Epithelial cell of proximal tubule (primary cell): ENCODE results near the gene DDX17. TPM values are rescaled to one million over a fixed set of nuclear protein-coding genes. Genes with fewer than 3 reads are reported as not detected.

Source experiments
- DNase-seq: peaks from one replicate; pipeline ENCODE4 v3.0.0-alpha.2; 2011; ENCODE audit warnings: low read depth
- H3K4me3 ChIP-seq: 2 replicates; pipeline ENCODE4 v1.5.1; 2011; ENCODE audit warnings: low read depth, mild to moderate bottlenecking, low read length
- total RNA-seq: library from RNA; depleted of rRNA; stranded (reverse); fragments of >200 nt; gene quantifications from 2 replicates; pipeline ENCODE4 v1.2.3, GENCODE V29; 2015
- TF ChIP-seq, protein P1 (sequence below): conservative IDR thresholded peaks from 2 replicates; pipeline ENCODE4 v1.5.1; 2012; ENCODE audit warnings: low read depth, mild to moderate bottlenecking, low read length

DDX17 gene
- total RNA-seq, 1 donor from 2014 or later, result 186 TPM

DNA sequence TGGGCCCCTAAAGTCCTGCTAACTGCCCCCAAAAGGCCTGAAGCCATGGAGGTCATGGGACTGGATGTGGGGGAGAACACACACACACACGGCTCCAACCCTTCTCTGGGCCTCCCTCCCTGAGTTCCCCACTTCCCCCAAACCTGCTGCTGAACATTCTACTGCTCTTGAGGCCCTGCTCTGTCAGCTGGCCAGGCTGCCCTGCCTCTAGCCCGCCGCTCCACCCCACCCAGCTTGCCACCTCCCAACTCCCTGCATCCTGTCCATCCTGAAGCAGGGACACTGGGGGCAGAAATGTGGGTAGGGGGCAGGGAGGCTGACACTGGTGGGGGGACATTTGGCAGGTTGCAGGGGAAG lies 52.1 kb downstream of the DDX17 start:
- H3K4me3 ChIP-seq, result no peak overlapping the region
- no peak for DNase-seq
- TF ChIP-seq, protein P1, sequence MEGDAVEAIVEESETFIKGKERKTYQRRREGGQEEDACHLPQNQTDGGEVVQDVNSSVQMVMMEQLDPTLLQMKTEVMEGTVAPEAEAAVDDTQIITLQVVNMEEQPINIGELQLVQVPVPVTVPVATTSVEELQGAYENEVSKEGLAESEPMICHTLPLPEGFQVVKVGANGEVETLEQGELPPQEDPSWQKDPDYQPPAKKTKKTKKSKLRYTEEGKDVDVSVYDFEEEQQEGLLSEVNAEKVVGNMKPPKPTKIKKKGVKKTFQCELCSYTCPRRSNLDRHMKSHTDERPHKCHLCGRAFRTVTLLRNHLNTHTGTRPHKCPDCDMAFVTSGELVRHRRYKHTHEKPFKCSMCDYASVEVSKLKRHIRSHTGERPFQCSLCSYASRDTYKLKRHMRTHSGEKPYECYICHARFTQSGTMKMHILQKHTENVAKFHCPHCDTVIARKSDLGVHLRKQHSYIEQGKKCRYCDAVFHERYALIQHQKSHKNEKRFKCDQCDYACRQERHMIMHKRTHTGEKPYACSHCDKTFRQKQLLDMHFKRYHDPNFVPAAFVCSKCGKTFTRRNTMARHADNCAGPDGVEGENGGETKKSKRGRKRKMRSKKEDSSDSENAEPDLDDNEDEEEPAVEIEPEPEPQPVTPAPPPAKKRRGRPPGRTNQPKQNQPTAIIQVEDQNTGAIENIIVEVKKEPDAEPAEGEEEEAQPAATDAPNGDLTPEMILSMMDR, result no peak

DNA sequence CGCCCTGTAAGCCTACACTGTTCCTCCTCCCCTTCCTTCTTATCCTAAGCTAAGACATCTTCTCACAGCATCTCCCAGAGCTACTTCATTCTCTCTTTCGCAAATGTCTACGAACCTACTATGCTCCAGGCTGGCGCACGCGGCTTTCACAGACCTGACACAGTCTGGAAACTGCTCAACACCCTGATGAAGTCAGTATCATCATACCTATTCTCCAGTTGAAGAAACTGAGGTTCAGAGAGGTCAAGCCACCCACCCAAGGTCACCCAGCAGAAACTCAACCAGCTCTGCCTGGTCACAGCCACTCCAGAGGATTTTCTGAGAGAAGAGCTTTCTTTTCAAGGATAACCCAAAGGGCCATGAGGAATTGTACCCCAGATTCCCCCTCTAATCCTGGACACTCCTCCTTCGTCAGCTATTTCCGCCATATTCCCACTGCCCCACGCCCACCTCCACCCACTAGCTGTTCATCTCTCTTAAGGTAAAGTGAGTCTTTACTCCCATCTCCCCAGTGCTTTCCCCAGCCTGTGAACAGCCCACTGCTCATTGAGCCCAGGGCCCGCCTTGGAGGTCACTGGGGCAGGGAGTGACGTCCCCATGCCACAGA lies 52.9 kb downstream of the DDX17 start:
- TF ChIP-seq, protein P1, result no peak
- no peak overlapping the region for H3K4me3 ChIP-seq

DNA sequence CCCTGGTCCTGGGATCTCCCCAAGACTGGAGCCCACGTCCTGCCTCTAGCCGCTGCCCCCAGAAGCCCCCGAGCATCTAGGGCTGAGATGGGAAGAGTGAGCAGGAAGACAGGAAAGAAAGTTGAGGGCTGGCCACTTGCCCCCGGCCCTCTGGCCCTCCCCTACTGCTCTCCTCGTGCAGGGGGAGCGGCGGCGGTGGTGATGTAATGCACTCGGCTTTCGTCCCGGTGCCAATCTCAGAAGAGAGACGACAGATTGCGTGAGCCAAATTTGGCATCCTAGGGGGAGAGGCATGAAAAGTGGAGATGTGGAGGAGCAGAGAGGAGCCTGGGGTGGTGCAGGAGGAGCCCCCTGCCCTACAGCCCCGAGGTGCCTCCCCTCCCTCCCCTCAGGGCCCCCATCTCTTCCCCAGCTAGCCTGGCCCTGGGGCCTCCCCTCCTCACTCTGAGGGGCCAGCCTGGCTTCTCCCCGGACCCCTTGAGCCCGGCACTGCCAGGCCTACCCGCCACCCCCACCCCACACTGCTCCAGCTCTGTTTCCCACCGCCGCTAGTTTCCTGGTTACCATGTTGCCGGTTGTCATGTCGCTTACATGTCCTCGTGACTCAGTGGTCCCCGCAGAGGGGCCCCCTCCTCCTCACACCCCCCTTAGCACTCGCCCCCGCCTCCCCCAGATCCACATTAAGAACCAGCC lies 53.6 kb downstream of the DDX17 start:
- TF ChIP-seq, protein P1, result no peak
- no peak overlapping the region for H3K4me3 ChIP-seq
- DNase-seq, result no peak

More for the DNA sequence above, 52.9 kb downstream of the DDX17 start:
- no peak for DNase-seq

DNA sequence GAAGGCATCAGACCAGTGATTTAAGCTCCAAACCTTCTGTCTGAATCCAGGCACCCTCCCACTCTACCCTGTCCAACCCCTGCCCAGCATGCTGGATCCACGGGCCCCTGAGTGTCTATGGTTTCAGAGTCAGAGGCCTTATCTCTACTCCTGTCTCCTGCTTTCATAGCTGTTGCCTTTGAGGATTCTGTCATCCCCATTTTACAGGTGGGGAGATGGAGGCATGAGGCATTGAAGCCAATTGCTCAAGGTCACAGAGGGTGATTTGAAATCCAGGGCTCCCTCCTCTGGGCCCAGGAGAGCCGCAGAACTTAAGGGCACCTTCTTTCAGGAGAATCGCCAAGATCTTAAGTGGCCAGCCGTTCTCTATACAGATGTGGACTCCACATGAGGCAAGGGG lies 54.2 kb downstream of the DDX17 start:
- TF ChIP-seq, protein P1, result no peak
- no peak for DNase-seq

DNA sequence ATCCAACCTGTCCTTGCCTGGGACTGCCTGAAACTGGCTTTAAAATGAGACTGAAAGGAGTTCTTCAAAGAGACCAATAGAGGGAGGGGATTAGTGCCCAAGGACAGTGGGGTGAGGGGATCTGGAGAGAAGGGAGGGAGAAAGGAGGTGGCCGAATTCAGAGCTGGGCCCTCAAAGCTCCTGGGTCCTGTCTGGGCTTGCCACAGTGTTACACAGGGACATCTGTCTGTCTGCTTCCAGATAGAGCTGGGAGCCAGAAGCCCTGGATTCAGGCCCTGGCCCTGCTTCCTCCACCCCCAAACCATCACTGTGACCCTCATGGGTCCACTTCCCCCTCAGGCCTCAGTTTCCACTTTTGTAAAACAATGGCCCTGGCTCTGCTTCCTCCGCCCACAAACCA lies 54.7 kb downstream of the DDX17 start:
- no peak for DNase-seq
- TF ChIP-seq, protein P1, result no peak
- H3K4me3 ChIP-seq, result no peak overlapping the region

More for the DNA sequence above, 54.2 kb downstream of the DDX17 start:
- no peak overlapping the region for H3K4me3 ChIP-seq

DNA sequence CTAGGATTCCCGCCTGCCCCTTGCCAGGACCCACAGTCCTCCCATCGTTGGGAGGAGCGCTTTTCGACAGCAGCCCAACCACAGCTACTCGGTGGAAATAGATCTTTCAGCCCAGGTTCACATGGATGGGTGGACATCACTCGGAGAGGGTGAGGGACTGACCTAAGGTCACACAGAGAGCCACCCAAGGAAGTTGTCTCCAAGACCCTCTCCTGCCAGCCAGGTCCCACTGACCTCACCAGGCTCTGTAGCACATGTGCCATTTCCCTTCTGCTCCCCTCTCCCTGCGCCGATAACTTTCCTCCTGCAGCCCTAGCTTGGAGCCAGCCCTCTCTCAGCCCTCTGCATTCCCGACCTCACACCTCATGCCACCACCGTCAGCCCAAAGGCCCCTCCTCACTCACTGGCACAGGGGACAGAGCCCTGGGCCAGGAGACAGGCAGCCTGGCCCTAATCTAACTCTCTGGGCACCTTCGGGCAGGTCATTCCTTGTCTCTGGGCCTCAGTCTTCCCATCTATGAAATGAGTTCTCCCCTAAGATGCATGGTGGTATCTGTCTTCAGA lies 55.8 kb downstream of the DDX17 start:
- no peak overlapping the region for H3K4me3 ChIP-seq
- TF ChIP-seq, protein P1, result no peak
- no peak for DNase-seq
